Cardiac fibroblast (primary cell): ENCODE results near the gene FIG4.
"Not testable (repeated sequence)": the region's sequence is repeated elsewhere in the genome, so short reads cannot be mapped to it uniquely, and the experiment has no call there.

Experiments used
- DNase-seq, 2 donors: peaks; one replicate each; pipeline versions ENCODE4 v3.0.0 to v3.0.0-alpha.2; 2010; ENCODE audit warnings: low read depth in 2 of 2
- H3K4me3 ChIP-seq, 2 donors: replicated peaks in 1 of 2; 1 replicate in 1 of 2; 2 replicates in 1 of 2; pipeline ENCODE4 v1.5.1; 2011; ENCODE audit warnings: low read depth in 2 of 2, low read length in 2 of 2, mild to moderate bottlenecking in 2 of 2, moderate library complexity in 1 of 2
- TF ChIP-seq, protein P1 (sequence below): IDR thresholded peaks from one replicate; pipeline ENCODE4 v1.5.1; 2011; ENCODE audit warnings: low read depth, mild to moderate bottlenecking, low read length, inconsistent platforms

The FIG4 gene

DNA sequence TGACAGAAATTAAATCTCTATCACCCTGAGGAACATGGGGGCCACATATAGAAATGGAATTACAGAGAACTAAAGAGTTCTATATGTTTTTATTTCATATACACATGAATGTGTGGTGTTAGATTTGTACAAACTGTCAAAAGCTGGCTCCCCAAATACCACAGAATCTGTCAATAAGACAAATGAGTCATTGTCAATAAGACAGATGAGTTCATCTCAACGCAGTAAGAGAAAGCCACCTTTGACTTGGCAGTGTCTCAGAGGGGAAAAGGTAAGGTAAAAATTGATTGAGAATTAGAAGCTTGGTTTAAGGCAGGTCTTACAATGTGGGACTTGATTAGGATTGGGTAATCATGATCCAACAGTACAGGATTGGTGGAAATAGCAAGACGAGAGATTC is 162.9 kb downstream of the FIG4 start:
- DNase-seq = no peak
- no peak overlapping the region for H3K4me3 ChIP-seq
- TF ChIP-seq, protein P1, sequence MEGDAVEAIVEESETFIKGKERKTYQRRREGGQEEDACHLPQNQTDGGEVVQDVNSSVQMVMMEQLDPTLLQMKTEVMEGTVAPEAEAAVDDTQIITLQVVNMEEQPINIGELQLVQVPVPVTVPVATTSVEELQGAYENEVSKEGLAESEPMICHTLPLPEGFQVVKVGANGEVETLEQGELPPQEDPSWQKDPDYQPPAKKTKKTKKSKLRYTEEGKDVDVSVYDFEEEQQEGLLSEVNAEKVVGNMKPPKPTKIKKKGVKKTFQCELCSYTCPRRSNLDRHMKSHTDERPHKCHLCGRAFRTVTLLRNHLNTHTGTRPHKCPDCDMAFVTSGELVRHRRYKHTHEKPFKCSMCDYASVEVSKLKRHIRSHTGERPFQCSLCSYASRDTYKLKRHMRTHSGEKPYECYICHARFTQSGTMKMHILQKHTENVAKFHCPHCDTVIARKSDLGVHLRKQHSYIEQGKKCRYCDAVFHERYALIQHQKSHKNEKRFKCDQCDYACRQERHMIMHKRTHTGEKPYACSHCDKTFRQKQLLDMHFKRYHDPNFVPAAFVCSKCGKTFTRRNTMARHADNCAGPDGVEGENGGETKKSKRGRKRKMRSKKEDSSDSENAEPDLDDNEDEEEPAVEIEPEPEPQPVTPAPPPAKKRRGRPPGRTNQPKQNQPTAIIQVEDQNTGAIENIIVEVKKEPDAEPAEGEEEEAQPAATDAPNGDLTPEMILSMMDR = no peak

DNA sequence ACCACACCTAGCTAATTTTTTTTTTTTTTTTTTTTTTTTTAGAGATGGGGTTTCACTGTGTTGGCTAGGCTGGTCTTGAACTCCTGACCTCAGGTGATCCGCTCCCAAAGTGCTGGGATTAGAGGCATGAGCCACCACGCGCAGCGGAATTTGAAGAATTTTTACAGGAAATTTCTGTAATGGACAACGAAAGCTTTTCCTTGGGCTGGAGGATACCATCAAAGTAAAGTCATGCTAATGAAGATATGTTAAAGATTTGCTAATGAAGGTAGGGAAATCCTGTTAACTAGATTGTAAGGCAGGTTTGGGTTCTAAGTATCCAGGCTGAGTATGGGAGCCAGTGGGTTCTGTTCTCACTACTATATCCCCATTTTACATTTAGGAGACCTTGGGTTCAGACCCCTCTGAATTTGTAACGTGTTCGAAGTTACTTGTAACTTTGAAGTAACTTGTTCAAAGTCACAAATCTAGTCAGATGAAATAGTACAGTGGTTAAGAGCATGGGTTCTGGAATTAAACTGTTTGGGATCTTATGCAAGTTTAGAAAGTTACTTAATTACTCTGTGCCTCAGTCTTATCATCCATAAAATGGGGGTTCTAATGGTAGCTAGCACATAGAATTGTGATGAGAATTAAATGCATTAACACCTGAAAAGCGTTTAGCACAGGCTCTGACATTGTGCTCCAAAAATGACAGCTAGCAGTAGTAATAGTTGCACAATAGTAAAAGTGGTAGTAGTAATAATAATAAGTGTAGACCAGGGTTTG is 163.6 kb downstream of the FIG4 start:
- H3K4me3 ChIP-seq = no peak overlapping the region
- TF ChIP-seq, protein P1 = no peak
- no peak for DNase-seq

DNA sequence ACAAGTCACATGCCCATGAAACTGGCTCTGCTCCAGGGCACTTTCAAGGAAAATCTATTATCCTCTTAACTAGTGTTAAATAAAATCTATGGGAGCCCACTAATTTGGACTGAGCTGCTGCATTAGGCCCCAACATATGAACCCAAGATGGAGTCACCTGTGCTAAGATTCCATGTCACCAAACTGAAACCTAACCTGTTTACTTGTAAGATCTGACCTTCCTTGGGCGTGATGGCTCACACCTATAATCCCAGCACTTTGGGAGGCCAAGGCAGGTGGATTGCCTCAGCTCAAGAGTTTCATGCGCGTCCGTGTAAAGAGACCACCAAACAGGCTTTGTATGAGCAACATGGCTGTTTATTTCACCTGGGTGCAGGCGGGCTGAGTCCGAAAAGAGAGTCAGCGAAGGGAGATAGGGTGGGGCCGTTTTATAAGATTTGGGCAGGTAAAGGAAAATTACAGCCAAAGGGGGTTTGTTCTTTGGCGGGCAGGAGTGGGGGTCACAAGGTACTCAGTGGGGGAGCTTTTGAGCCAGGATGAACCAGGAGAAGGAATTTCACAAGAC is 164.5 kb downstream of the FIG4 start:
- DNase-seq = not testable (repeated sequence)

DNA sequence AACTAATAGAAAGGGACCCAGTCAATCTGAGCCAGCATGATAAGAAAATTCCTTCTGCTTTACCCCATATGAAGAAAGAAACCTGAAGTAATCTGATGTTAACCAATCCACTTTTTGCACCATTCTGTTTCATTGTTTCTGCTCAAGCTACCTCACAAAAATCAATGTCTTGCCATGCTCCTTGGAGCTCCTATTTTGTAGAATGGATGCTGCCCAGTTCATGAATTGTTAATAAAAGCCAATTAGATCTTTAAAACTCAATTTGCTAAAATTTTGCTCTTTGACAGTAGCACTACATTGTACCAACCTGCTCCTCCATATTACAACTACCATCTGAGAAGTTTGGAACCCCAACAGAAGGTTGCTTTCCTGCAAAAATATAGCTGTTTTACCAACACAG is 170.8 kb downstream of the FIG4 start:
- no peak for DNase-seq
- TF ChIP-seq, protein P1 = no peak
- H3K4me3 ChIP-seq = no peak overlapping the region

More for the DNA sequence above, 164.5 kb downstream of the FIG4 start:
- not testable (repeated sequence) for H3K4me3 ChIP-seq

DNA sequence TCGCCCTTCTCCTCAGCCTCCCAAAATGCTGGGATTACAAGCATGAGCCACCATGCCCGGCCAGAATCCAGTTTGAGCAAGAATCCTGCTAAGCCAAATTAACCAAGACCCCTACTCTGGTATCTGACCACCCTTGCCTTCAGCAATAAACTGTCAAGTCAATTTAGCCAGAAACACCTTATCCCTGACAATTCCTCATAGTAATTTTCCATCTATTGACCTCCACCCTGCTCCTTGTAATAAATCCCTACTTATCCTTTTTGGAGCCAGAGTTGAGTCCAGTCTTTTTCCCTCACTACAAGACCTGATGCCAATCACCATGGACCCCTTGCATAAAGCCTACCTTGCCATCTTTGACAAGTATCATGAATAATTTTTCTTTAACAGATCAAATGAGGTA is 173.0 kb downstream of the FIG4 start:
- TF ChIP-seq, protein P1 = no peak
- DNase-seq = no peak
- H3K4me3 ChIP-seq = no peak overlapping the region

DNA sequence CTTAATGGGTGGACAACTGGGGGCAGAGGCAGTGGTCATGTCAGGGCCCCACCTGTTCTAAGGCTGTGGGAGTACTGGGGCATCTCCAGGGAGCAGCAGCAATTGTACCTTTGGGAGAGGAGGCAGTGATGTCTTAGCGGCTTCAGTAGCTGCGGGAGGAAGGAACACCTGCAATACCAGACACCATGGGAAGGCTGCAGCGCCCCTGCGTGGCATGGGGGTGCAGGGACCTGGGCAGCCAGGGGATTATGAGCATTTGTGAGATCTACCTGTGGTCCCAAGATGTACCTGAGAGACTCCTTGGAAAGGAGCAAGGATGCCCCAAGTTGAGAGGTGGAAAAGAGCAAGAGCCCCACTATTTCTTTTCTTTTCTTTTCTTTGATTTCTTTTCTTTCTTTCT is 174.9 kb downstream of the FIG4 start:
- DNase-seq = no peak
- H3K4me3 ChIP-seq = no peak overlapping the region
- TF ChIP-seq, protein P1 = no peak

DNA sequence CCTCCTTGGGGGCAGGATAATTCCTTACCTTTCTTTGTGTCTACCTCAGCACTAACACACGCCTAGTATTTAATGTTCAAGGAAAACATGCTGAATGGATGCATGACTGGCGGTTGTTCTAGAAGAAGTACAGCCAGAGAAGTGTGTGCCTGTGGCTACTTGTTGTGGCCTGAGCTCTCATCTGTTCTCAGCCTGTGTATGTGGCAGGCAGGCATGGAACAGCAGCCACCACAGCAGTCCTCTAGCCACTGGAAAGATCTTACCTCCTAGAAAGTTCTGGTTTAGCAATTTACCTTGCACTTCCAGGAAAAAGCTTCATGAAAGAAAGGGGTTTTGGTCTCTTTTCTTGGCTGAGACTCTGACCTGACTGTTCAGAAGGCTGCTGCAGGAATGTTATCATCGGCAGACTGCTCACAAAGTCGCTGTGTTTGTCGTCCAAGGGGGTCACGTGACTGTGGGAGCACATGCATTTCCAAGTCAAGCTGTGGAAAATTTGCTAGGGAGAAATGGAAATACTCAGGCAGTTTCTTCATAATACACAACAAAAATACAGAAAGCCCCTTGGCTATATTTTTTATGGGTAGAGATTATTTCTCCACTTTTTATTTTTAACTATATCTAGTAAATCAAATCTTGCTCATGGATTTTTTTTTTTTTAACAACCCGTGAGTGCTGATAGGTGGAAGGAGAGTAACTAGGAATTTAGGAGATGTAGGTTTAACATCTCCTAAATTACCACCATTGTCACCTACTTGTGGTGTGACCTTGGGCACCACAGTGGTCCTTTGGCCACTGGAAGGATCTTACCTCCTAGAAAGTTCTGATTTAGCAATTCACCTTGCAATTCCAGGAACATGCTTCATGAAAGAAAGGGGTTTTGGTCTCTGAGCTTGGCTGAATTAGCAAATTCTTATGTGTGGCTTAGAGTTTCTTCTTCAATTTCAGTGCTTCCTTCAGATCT is 176.2 kb downstream of the FIG4 start:
- DNase-seq = peak in 1 of 2 donors; percentile 52
- TF ChIP-seq, protein P1 = no peak
- no peak overlapping the region for H3K4me3 ChIP-seq
